Tibial nerve (tissue), 3 donors: ENCODE measurements around the gene HDAC2.

Experiments
- POLR2A ChIP-seq, 2 donors: fragments of 450-650 bp; IDR thresholded peaks; one replicate each; pipeline ENCODE4 v1.6.1; 2017; ENCODE audit warnings: antibody characterized with exemption in 2 of 2, mild to moderate bottlenecking in 2 of 2, moderate library complexity in 2 of 2
- TF ChIP-seq, protein P1 (sequence below), 5 experiments: fragments of 200-600 bp in 3 of 5; fragments of 450-650 bp in 2 of 5; sonication (generic) in 3 of 5; IDR thresholded peaks; one replicate each; pipeline ENCODE4 v1.5.1; 2016 to 2019; ENCODE audit warnings: antibody characterized with exemption in 5 of 5, mild to moderate bottlenecking in 3 of 5, moderate library complexity in 2 of 5

DNA sequence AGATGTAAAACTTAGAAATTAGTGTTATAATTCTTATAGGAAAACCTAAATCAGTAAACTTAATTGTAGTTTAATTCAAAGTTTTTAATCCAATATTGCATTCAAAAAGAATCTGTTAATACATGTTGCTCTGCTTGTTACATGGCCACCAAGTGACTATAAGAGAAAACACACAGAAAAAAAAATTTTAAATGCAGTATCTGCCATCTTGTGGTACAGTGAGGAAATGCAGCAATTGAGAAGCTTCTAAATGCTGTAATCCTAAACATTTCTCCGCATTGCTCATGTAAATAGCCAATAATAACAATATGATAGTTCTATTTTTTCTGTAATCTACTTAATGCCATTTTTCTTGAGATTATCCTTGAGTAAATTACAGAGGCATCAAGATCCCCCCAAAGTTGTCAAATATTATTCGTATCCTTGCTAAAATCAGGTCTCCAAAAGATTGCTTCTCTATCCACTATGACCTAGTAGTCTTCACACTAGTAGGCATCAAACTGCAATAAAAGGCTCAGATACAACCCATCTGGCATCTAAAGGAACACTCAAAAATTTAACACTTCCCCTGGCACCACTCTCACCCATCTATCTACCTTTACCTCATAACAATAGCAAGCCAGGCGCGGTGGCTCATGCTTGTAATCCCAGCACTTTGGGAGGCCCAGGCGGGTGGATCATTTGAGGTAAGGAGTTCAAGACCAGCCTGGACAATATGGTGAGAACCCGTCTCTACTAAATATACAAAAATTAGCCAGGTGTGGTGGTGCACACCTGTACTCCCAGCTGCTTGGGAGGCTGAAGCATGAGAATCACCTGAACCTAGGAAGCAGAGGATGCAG lies 34.6 kb downstream of the HDAC2 start:
- TF ChIP-seq, protein P1, sequence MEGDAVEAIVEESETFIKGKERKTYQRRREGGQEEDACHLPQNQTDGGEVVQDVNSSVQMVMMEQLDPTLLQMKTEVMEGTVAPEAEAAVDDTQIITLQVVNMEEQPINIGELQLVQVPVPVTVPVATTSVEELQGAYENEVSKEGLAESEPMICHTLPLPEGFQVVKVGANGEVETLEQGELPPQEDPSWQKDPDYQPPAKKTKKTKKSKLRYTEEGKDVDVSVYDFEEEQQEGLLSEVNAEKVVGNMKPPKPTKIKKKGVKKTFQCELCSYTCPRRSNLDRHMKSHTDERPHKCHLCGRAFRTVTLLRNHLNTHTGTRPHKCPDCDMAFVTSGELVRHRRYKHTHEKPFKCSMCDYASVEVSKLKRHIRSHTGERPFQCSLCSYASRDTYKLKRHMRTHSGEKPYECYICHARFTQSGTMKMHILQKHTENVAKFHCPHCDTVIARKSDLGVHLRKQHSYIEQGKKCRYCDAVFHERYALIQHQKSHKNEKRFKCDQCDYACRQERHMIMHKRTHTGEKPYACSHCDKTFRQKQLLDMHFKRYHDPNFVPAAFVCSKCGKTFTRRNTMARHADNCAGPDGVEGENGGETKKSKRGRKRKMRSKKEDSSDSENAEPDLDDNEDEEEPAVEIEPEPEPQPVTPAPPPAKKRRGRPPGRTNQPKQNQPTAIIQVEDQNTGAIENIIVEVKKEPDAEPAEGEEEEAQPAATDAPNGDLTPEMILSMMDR (IDR thresholded peaks at IDR 0.05) = peak; percentile 69 to 75 (median 72)
- TF ChIP-seq POLR2A (IDR thresholded peaks at IDR 0.05) = no peak
